Measurements from ENCODE around the gene VAV3.

- TF ChIP-seq NR2C1 (IDR thresholded peaks at IDR 0.05) (no peak), SREBF1 (IDR thresholded peaks at IDR 0.05; ENCODE audit: low read length) (no peak), RAD21 (IDR thresholded peaks at IDR 0.05; ENCODE audit: insufficient read depth, low read depth, low read length) (no peak), EZH2 (IDR thresholded peaks at IDR 0.05; ENCODE audit: borderline replicate concordance, control insufficient read depth, low read depth, low read length) (no peak), CTCF (IDR thresholded peaks at IDR 0.05 in 2 of 3, conservative IDR thresholded peaks at IDR 0.05 in 1 of 3; ENCODE audit: control insufficient read depth in 2 of 3, extremely low read depth in 1 of 3, insufficient read depth in 1 of 3, low read depth in 3 of 3, low read length in 3 of 3) (no peak), GABPA (IDR thresholded peaks at IDR 0.05; ENCODE audit: low read depth) (no peak), POLR2A (IDR thresholded peaks at IDR 0.05; ENCODE audit: low read depth, low read length) (no peak), POLR2AphosphoS5 (IDR thresholded peaks at IDR 0.05; ENCODE audit: low read length) (no peak)
Observed at GRCh38 chr1:107795994-107796393, 169.0 kb downstream of the VAV3 start.

Measured in GM12878 (cell line).